OCI-LY1 (cell line): ENCODE data around the gene BAIAP2.

Experiments
- H2AFZ ChIP-seq: fragments of 200-600 bp; sonication (generic), shearing (Covaris generic); 2 replicates; pipeline ENCODE4 v1.6.0; 2014; ENCODE audit warnings: antibody characterized with exemption, mild to moderate bottlenecking, low read length
- H3F3A ChIP-seq: fragments of 200-600 bp; sonication (generic), shearing (Covaris generic); 2 replicates; pipeline ENCODE4 v1.6.0; 2014; ENCODE audit warnings: mild to moderate bottlenecking, antibody characterized with exemption, low read length, moderate library complexity; ENCODE audit not compliant: insufficient read depth
- H3K27ac ChIP-seq: fragments of 200-600 bp; sonication (generic); 2 replicates; pipeline ENCODE4 v1.5.1; 2014; ENCODE audit warnings: low read length, mixed run types, mild to moderate bottlenecking, low read depth; ENCODE audit not compliant: poor library complexity, severe bottlenecking
- H3K27me3 ChIP-seq: fragments of 200-600 bp; sonication (generic); 2 replicates; pipeline ENCODE4 v1.6.0; 2014; ENCODE audit warnings: antibody characterized with exemption, mild to moderate bottlenecking, low read length, moderate library complexity; ENCODE audit not compliant: insufficient read depth
- H3K36me3 ChIP-seq: fragments of 200-600 bp; sonication (generic); 2 replicates; pipeline ENCODE4 v1.6.1; 2014; ENCODE audit warnings: mild to moderate bottlenecking, antibody characterized with exemption, low read length, moderate library complexity, mixed read lengths; ENCODE audit not compliant: insufficient read depth
- H3K4me1 ChIP-seq: fragments of 200-600 bp; sonication (generic); 2 replicates; pipeline ENCODE4 v1.5.1; 2014; ENCODE audit warnings: mild to moderate bottlenecking, low read length, moderate library complexity; ENCODE audit not compliant: insufficient read depth, severe bottlenecking
- H3K4me2 ChIP-seq: fragments of 200-600 bp; sonication (generic), shearing (Covaris generic); 2 replicates; pipeline ENCODE4 v1.6.1; 2014; ENCODE audit warnings: low read length
- H3K4me3 ChIP-seq: fragments of 200-600 bp; sonication (generic); 2 replicates; pipeline ENCODE4 v1.5.1; 2014; ENCODE audit warnings: low read length, low read depth, mild to moderate bottlenecking, mixed read lengths; ENCODE audit not compliant: poor library complexity, severe bottlenecking
- H3K79me2 ChIP-seq: fragments of 200-600 bp; shearing (Covaris generic); 2 replicates; pipeline ENCODE4 v1.6.1; 2016; ENCODE audit warnings: mixed run types, low read length, mixed read lengths; ENCODE audit not compliant: insufficient read depth
- H3K9ac ChIP-seq: fragments of 200-600 bp; sonication (generic), shearing (Covaris generic); 2 replicates; pipeline ENCODE4 v1.6.1; 2014; ENCODE audit warnings: mild to moderate bottlenecking, low read length, mixed read lengths
- H3K9me2 ChIP-seq: fragments of 200-600 bp; sonication (generic), shearing (Covaris generic); 2 replicates; pipeline ENCODE4 v1.6.1; 2014; ENCODE audit warnings: low read depth, mild to moderate bottlenecking, low read length, mixed read lengths
- H3K9me3 ChIP-seq: fragments of 200-600 bp; shearing (Covaris generic); 2 replicates; pipeline ENCODE4 v1.6.1; 2014; ENCODE audit warnings: low read length, mixed read lengths
- H4K20me1 ChIP-seq: fragments of 200-600 bp; sonication (generic), shearing (Covaris generic); 2 replicates; pipeline ENCODE4 v1.6.0; 2016; ENCODE audit warnings: mild to moderate bottlenecking, low read length; ENCODE audit not compliant: insufficient read depth
- CTCF ChIP-seq: fragments of 200-600 bp; sonication (generic), shearing (Covaris generic); IDR thresholded peaks from 2 replicates; pipeline ENCODE4 v1.5.1; 2017; ENCODE audit warnings: mild to moderate bottlenecking, antibody characterized with exemption, low read length, moderate library complexity, mixed read lengths
- EZH2 ChIP-seq: fragments of 200-600 bp; sonication (generic), shearing (Covaris generic); IDR thresholded peaks from 2 replicates; pipeline ENCODE4 v1.8.0; 2017; ENCODE audit warnings: borderline replicate concordance, mixed run types, mild to moderate bottlenecking, antibody characterized with exemption, low read length, moderate library complexity, mixed read lengths

The BAIAP2 gene

GRCh38 chr17:81137248-81137647 is 102.3 kb downstream of the BAIAP2 start:
- TF ChIP-seq CTCF, result no peak
- TF ChIP-seq EZH2, result no peak
- Histone ChIP-seq H3K4me3 (no peak overlapping the region), H3K27me3 (no peaks in the 10 kb centered on the region), H3K4me1 (no peaks in the 10 kb centered on the region), H3K9me3 (no peaks in the 10 kb centered on the region), H3K9ac (no peak overlapping the region), H4K20me1 (no peaks in the 10 kb centered on the region), H3K4me2 (no peak overlapping the region), H3F3A (no peaks in the 10 kb centered on the region), H3K79me2 (no peaks in the 10 kb centered on the region), H2AFZ (no peak overlapping the region), H3K27ac (no peak overlapping the region), H3K9me2 (no peaks in the 10 kb centered on the region), H3K36me3 (no peaks in the 10 kb centered on the region)

GRCh38 chr17:81138083-81138482 is 103.1 kb downstream of the BAIAP2 start:
- TF ChIP-seq EZH2, result no peak
- TF ChIP-seq CTCF, result no peak
- H3K27me3 ChIP-seq, result no peaks in the 10 kb centered on the region
- no peaks in the 10 kb centered on the region for H3K79me2 ChIP-seq
- H3K4me1 ChIP-seq, result no peaks in the 10 kb centered on the region
- H3K4me2 ChIP-seq, result no peak overlapping the region
- no peak overlapping the region for H3K27ac ChIP-seq
- no peaks in the 10 kb centered on the region for H3K9me2 ChIP-seq
- no peaks in the 10 kb centered on the region for H3K9me3 ChIP-seq
- no peak overlapping the region for H3K9ac ChIP-seq
- H4K20me1 ChIP-seq, result no peaks in the 10 kb centered on the region
- no peaks in the 10 kb centered on the region for H3K36me3 ChIP-seq
- no peaks in the 10 kb centered on the region for H3F3A ChIP-seq
- H3K4me3 ChIP-seq, result no peak overlapping the region
- no peak overlapping the region for H2AFZ ChIP-seq

GRCh38 chr17:81138500-81138899 is 103.5 kb downstream of the BAIAP2 start:
- Histone ChIP-seq H3K9me2 (no peaks in the 10 kb centered on the region), H3K79me2 (no peaks in the 10 kb centered on the region), H3F3A (no peaks in the 10 kb centered on the region), H3K27me3 (no peaks in the 10 kb centered on the region), H3K4me3 (no peak overlapping the region), H3K9ac (no peak overlapping the region), H3K4me2 (no peak overlapping the region), H4K20me1 (no peaks in the 10 kb centered on the region), H2AFZ (no peak overlapping the region), H3K36me3 (no peaks in the 10 kb centered on the region), H3K4me1 (no peaks in the 10 kb centered on the region), H3K9me3 (no peaks in the 10 kb centered on the region), H3K27ac (no peak overlapping the region)
- no peak for TF ChIP-seq EZH2
- TF ChIP-seq CTCF, result no peak
